Ureter (tissue), 1 donor: Measurements from ENCODE around the gene DROSHA. TPM values are rescaled to one million over a fixed set of nuclear protein-coding genes. Genes with fewer than 3 reads are reported as not detected.
"Not testable (repeated sequence)": the region's sequence is repeated elsewhere in the genome, so short reads cannot be mapped to it uniquely, and the experiment has no call there.

Experiments used
- DNase-seq: peaks from one replicate; pipeline ENCODE4 v3.0.0-alpha.2; 2020; ENCODE audit warnings: low spot score
- total RNA-seq: library from RNA; stranded (reverse); gene quantifications from one replicate; pipeline ENCODE4 v1.2.4, GENCODE V29; 2023
- donor health status: DM: yes; HTN: yes; CAD: no.

The DROSHA gene
- total RNA-seq, 1 donor from 2014 or later: 77.7 TPM

- no peak for DNase-seq
These were observed 151.8 kb downstream of the DROSHA start for GRCh38 chr5:31380049-31380448.

- no peak for DNase-seq
These were observed 153.1 kb downstream of the DROSHA start for GRCh38 chr5:31378838-31379237.

- DNase-seq: no peak
These were observed 153.8 kb downstream of the DROSHA start for GRCh38 chr5:31378136-31378535.

GRCh38 chr5:31377274-31377946 lies 154.5 kb downstream of the DROSHA start:
- DNase-seq: no peak

GRCh38 chr5:31375999-31376720 lies 155.7 kb downstream of the DROSHA start:
- no peak for DNase-seq

- no peak for DNase-seq
These were observed 159.8 kb downstream of the DROSHA start for GRCh38 chr5:31372124-31372523.

GRCh38 chr5:31366941-31367340 lies 165.0 kb downstream of the DROSHA start:
- DNase-seq: no peak

GRCh38 chr5:31365776-31366175 lies 166.1 kb downstream of the DROSHA start:
- DNase-seq: no peak

- DNase-seq: no peak
These were observed 166.8 kb downstream of the DROSHA start for GRCh38 chr5:31364881-31365636.

GRCh38 chr5:31362931-31363568 lies 168.8 kb downstream of the DROSHA start:
- DNase-seq: no peak

GRCh38 chr5:31362529-31362900 lies 169.4 kb downstream of the DROSHA start:
- DNase-seq: no peak

- DNase-seq: not testable (repeated sequence)
These were observed 170.0 kb downstream of the DROSHA start for GRCh38 chr5:31361704-31362528.

- no peak for DNase-seq
These were observed 170.7 kb downstream of the DROSHA start for GRCh38 chr5:31361234-31361633.

- no peak for DNase-seq
These were observed 172.1 kb downstream of the DROSHA start for GRCh38 chr5:31359839-31360238.

GRCh38 chr5:31357038-31357437 lies 174.9 kb downstream of the DROSHA start:
- DNase-seq: no peak

- DNase-seq: no peak
These were observed 176.6 kb downstream of the DROSHA start for GRCh38 chr5:31355337-31355736.

Other genes with a start within 250 kb of the DROSHA start
- gene C5orf22, start 208 bp upstream of the DROSHA start, total RNA-seq: 31.5 TPM
- 7.8 TPM for gene PDZD2, start 107.0 kb upstream of the DROSHA start, total RNA-seq